ENCODE results near the gene THOC2.
"Not testable (repeated sequence)": the region's sequence is repeated elsewhere in the genome, so short reads cannot be mapped to it uniquely, and the experiment has no call there.

THOC2 gene

GRCh38 chrX:123663720-123664119, 69.1 kb downstream of the THOC2 start:
- DNase-seq, result not testable (repeated sequence)

- DNase-seq, result not testable (repeated sequence)
Observed at GRCh38 chrX:123656507-123656906, 76.3 kb downstream of the THOC2 start.

GRCh38 chrX:123648811-123649181, 84.1 kb downstream of the THOC2 start:
- DNase-seq, result not testable (repeated sequence)

GRCh38 chrX:123648028-123648810, 84.6 kb downstream of the THOC2 start:
- DNase-seq, result no peak

- no peak for DNase-seq
Observed at GRCh38 chrX:123647244-123647643, 85.6 kb downstream of the THOC2 start.

GRCh38 chrX:123629502-123629901, 103.3 kb downstream of the THOC2 start:
- no peak for DNase-seq

- DNase-seq, result no peak
Observed at GRCh38 chrX:123626962-123627361, 105.9 kb downstream of the THOC2 start.

GRCh38 chrX:123625952-123626351, 106.9 kb downstream of the THOC2 start:
- no peak for DNase-seq

- no peak for DNase-seq
Observed at GRCh38 chrX:123625477-123625876, 107.4 kb downstream of the THOC2 start.

GRCh38 chrX:123617007-123617406, 115.8 kb downstream of the THOC2 start:
- no peak for DNase-seq

- no peak for DNase-seq
Observed at GRCh38 chrX:123610915-123611314, 121.9 kb downstream of the THOC2 start.

- DNase-seq, result no peak
Observed at GRCh38 chrX:123607806-123608205, 125.0 kb downstream of the THOC2 start.

GRCh38 chrX:123607270-123607669, 125.6 kb downstream of the THOC2 start:
- DNase-seq, result no peak

- no peak for DNase-seq
Observed at GRCh38 chrX:123603491-123603890, 129.4 kb downstream of the THOC2 start.

GRCh38 chrX:123601437-123601836, 131.4 kb downstream of the THOC2 start:
- no peak for DNase-seq

- DNase-seq, result no peak
Observed at GRCh38 chrX:123600181-123600580, 132.7 kb downstream of the THOC2 start.

GRCh38 chrX:123590842-123591486, 141.9 kb downstream of the THOC2 start:
- no peak for DNase-seq

GRCh38 chrX:123588723-123589122, 144.1 kb downstream of the THOC2 start:
- no peak for DNase-seq

GRCh38 chrX:123581586-123581985, 151.3 kb downstream of the THOC2 start:
- no peak for DNase-seq

- DNase-seq, result no peak
Observed at GRCh38 chrX:123580792-123581191, 152.1 kb downstream of the THOC2 start.

- DNase-seq, result not testable (repeated sequence)
Observed at GRCh38 chrX:123574027-123574426, 158.8 kb downstream of the THOC2 start.

- no peak for DNase-seq
Observed at GRCh38 chrX:123570011-123570590, 162.8 kb downstream of the THOC2 start.

- no peak for DNase-seq
Observed at GRCh38 chrX:123563167-123563566, 169.7 kb downstream of the THOC2 start.
